H1 (cell line): ENCODE data around the gene TEX13B. TPM values are rescaled to one million over a fixed set of nuclear protein-coding genes. Genes with fewer than 3 reads are reported as not detected.

Experiments used
- CTCF ChIA-PET: fragments of 300-600 bp; sonication (Branson Sonifier 250); formaldehyde crosslinking; loops from one replicate; lab custom pipeline; 2021; ENCODE audit not compliant: partially characterized antibody; lab: Charles Lee
- POLR2A ChIA-PET: fragments of 300-600 bp; sonication (Branson Sonifier 250); formaldehyde crosslinking; loops from one replicate; lab custom pipeline; 2021; ENCODE audit warnings: inconsistent platforms; ENCODE audit not compliant: partially characterized antibody; lab: Charles Lee
- DNase-seq, 2 experiments: peaks; one replicate each; pipeline versions ENCODE4 v3.0.0 to v3.0.0-alpha.2; 2010 to 2022; ENCODE audit warnings: low spot score in 2 of 2, low read depth in 1 of 2, mixed read lengths in 1 of 2
- FAIRE-seq: peaks from 2 replicates; lab custom pipeline; 2011; peaks lifted over from hg19 to GRCh38; lab: Jason Lieb, UNC
- H2AFZ ChIP-seq: 2 replicates; pipeline ENCODE4 v1.8.1; 2012; ENCODE audit warnings: low read length, inconsistent platforms
- H2AK5ac ChIP-seq: 2 replicates; pipeline ENCODE4 v1.6.1; 2013; ENCODE audit warnings: low read depth, low read length
- H2BK120ac ChIP-seq: replicated peaks from 2 replicates; pipeline ENCODE3; 2013; ENCODE audit warnings: low read depth, low read length, inconsistent platforms
- H2BK12ac ChIP-seq: 2 replicates; pipeline ENCODE4 v1.6.1; 2013; ENCODE audit warnings: low read depth, low read length
- H2BK15ac ChIP-seq: 2 replicates; pipeline ENCODE4 v1.6.1; 2013; ENCODE audit warnings: low read length
- H2BK20ac ChIP-seq: 2 replicates; pipeline ENCODE4 v1.6.1; 2013; ENCODE audit warnings: low read length
- H2BK5ac ChIP-seq: 2 replicates; pipeline ENCODE4 v1.6.1; 2013; ENCODE audit warnings: low read depth, low read length
- H3K14ac ChIP-seq: 2 replicates; pipeline ENCODE4 v1.6.1; 2013; ENCODE audit warnings: inconsistent platforms; ENCODE audit not compliant: insufficient read length
- H3K18ac ChIP-seq: 2 replicates; pipeline ENCODE4 v1.6.1; 2013; ENCODE audit warnings: low read length; ENCODE audit errors: extremely low read depth
- H3K23ac ChIP-seq: 2 replicates; pipeline ENCODE4 v1.6.1; 2013; ENCODE audit warnings: inconsistent platforms; ENCODE audit not compliant: insufficient read length
- H3K23me2 ChIP-seq: 2 replicates; pipeline ENCODE4 v1.6.1; 2013; ENCODE audit warnings: low read depth, low read length
- H3K27ac ChIP-seq: 2 replicates; pipeline ENCODE4 v1.6.1; 2011; ENCODE audit warnings: low read depth, low read length, inconsistent platforms
- H3K27me3 ChIP-seq, 4 experiments: replicated peaks in 1 of 4; 1 replicate in 1 of 4; 2 replicates in 3 of 4; pipeline versions ENCODE4 v1.6.1 to v1.8.1; 2011 to 2013; ENCODE audit warnings: low read length in 3 of 4, mild to moderate bottlenecking in 3 of 4, inconsistent platforms in 2 of 4, mixed read lengths in 2 of 4, moderate library complexity in 1 of 4; ENCODE audit not compliant: control insufficient read depth in 3 of 4, insufficient read depth in 3 of 4; ENCODE audit errors: extremely low read depth in 1 of 4
- H3K36me3 ChIP-seq, 4 experiments: 2 replicates each; pipeline versions ENCODE4 v1.6.1 to v1.8.1; 2011 to 2013; ENCODE audit warnings: mild to moderate bottlenecking in 4 of 4, low read length in 3 of 4, moderate library complexity in 2 of 4, control low read depth in 1 of 4, inconsistent platforms in 1 of 4; ENCODE audit not compliant: insufficient read depth in 4 of 4, control insufficient read depth in 2 of 4
- H3K4ac ChIP-seq: replicated peaks from 2 replicates; pipeline ENCODE3; 2013; ENCODE audit warnings: low read length, low read depth, mixed read lengths, inconsistent platforms; ENCODE audit not compliant: insufficient read length
- H3K4me1 ChIP-seq, 4 experiments: replicated peaks in 1 of 4; 1 replicate in 1 of 4; 2 replicates in 3 of 4; pipeline versions ENCODE4 v1.6.1 to v1.8.1; 2011 to 2013; ENCODE audit warnings: low read length in 3 of 4, inconsistent platforms in 2 of 4, mixed read lengths in 1 of 4; ENCODE audit not compliant: insufficient read depth in 4 of 4, control insufficient read depth in 3 of 4
- H3K4me2 ChIP-seq, 2 experiments: 2 replicates each; pipeline versions ENCODE4 v1.6.1 to v1.8.1; 2011 to 2013; ENCODE audit warnings: low read depth in 2 of 2, low read length in 2 of 2, control low read depth in 1 of 2, inconsistent platforms in 1 of 2, mild to moderate bottlenecking in 1 of 2; ENCODE audit not compliant: insufficient read depth in 1 of 2
- H3K4me3 ChIP-seq, 4 experiments: fragments of 200-600, 300-600 bp in 1 of 4; sonication (generic), shearing (Covaris generic), sonication (Bioruptor Twin) in 1 of 4; 2 replicates each; pipeline versions ENCODE4 v1.5.1 to v1.8.1; 2011 to 2016; ENCODE audit warnings: low read length in 4 of 4, low read depth in 3 of 4, control low read depth in 2 of 4, inconsistent platforms in 2 of 4, mild to moderate bottlenecking in 2 of 4, mixed read lengths in 1 of 4, moderate library complexity in 1 of 4; ENCODE audit not compliant: insufficient read depth in 2 of 4; ENCODE audit errors: extremely low read depth in 1 of 4
- H3K56ac ChIP-seq: replicated peaks from 2 replicates; pipeline ENCODE3; 2013; ENCODE audit warnings: low read depth, mild to moderate bottlenecking, mixed read lengths, low read length, inconsistent platforms; ENCODE audit not compliant: insufficient read length
- H3K79me1 ChIP-seq: 2 replicates; pipeline ENCODE4 v1.6.1; 2013; ENCODE audit warnings: low read depth, low read length, control low read depth
- H3K79me2 ChIP-seq, 2 experiments: 2 replicates each; pipeline versions ENCODE4 v1.6.1 to v1.8.1; 2012 to 2013; ENCODE audit warnings: low read length in 2 of 2, mild to moderate bottlenecking in 2 of 2, inconsistent platforms in 1 of 2; ENCODE audit not compliant: insufficient read depth in 2 of 2, control insufficient read depth in 1 of 2
- H3K9ac ChIP-seq, 4 experiments: replicated peaks in 1 of 4; 1 replicate in 1 of 4; 2 replicates in 3 of 4; pipeline versions ENCODE4 v1.6.1 to v1.8.1; 2011 to 2013; ENCODE audit warnings: low read depth in 3 of 4, low read length in 3 of 4, control low read depth in 2 of 4, mild to moderate bottlenecking in 2 of 4, moderate library complexity in 2 of 4, inconsistent platforms in 1 of 4; ENCODE audit errors: extremely low read depth in 1 of 4
- H3K9me3 ChIP-seq, 2 experiments: 2 replicates each; pipeline versions ENCODE4 v1.6.1 to v1.8.1; 2012 to 2013; ENCODE audit warnings: mild to moderate bottlenecking in 2 of 2, moderate library complexity in 2 of 2, control low read depth in 1 of 2, inconsistent platforms in 1 of 2, low read depth in 1 of 2, low read length in 1 of 2, mixed read lengths in 1 of 2; ENCODE audit not compliant: insufficient read depth in 2 of 2
- H4K20me1 ChIP-seq, 2 experiments: replicated peaks in 1 of 2; 2 replicates each; pipeline versions ENCODE3 to v1.8.1; 2011 to 2013; ENCODE audit warnings: inconsistent platforms in 2 of 2, low read length in 2 of 2, mild to moderate bottlenecking in 1 of 2; ENCODE audit not compliant: insufficient read depth in 2 of 2, control insufficient read depth in 1 of 2
- H4K5ac ChIP-seq: 2 replicates; pipeline ENCODE4 v1.6.1; 2013; ENCODE audit warnings: low read length, low read depth, mixed read lengths, inconsistent platforms; ENCODE audit not compliant: insufficient read length
- H4K8ac ChIP-seq: 2 replicates; pipeline ENCODE4 v1.8.0; 2013; ENCODE audit warnings: mild to moderate bottlenecking, moderate library complexity, low read length, inconsistent platforms; ENCODE audit not compliant: insufficient read depth; ENCODE audit errors: extremely low read depth
- H4K91ac ChIP-seq: replicated peaks from 2 replicates; pipeline ENCODE3; 2013; ENCODE audit warnings: low read length, mixed read lengths, inconsistent platforms; ENCODE audit not compliant: insufficient read length
- ATF3 ChIP-seq: IDR thresholded peaks from 2 replicates; pipeline ENCODE4 v1.6.1; 2011; ENCODE audit warnings: low read depth, mild to moderate bottlenecking, low read length; ENCODE audit not compliant: insufficient read depth
- CBX5 ChIP-seq: fragments of 300-800, 300-1000 bp; sonication (generic); IDR thresholded peaks from 2 replicates; pipeline ENCODE4 v1.7.1; 2016; ENCODE audit warnings: antibody characterized with exemption, low read length, low read depth
- CTCF ChIP-seq, 3 experiments: IDR thresholded peaks; 1 replicate in 2 of 3; 2 replicates in 1 of 3; pipeline versions ENCODE4 v1.5.1 to v1.6.1; 2011; ENCODE audit warnings: low read length in 3 of 3, mild to moderate bottlenecking in 3 of 3, inconsistent platforms in 2 of 3, low read depth in 1 of 3, moderate library complexity in 1 of 3; ENCODE audit not compliant: insufficient read depth in 1 of 3; ENCODE audit errors: control extremely low read depth in 1 of 3
- HDAC2 ChIP-seq, 2 experiments: fragments of 300-600 bp in 1 of 2; sonication (generic) in 1 of 2; IDR thresholded peaks; 2 replicates each; pipeline ENCODE4 v1.6.1; 2011 to 2012; ENCODE audit warnings: low read depth in 2 of 2, low read length in 2 of 2, mild to moderate bottlenecking in 2 of 2, moderate library complexity in 2 of 2, borderline replicate concordance in 1 of 2, inconsistent platforms in 1 of 2
- KDM1A ChIP-seq: fragments of 200-600, 300-600 bp; sonication (generic); IDR thresholded peaks from 2 replicates; pipeline ENCODE4 v1.7.1; 2016; ENCODE audit warnings: mild to moderate bottlenecking, low read length, borderline replicate concordance
- NRF1 ChIP-seq: IDR thresholded peaks from 2 replicates; pipeline ENCODE4 v1.6.1; 2011; ENCODE audit warnings: mild to moderate bottlenecking, low read depth, low read length, improper control_type of control experiment
- POLR2A ChIP-seq, 2 experiments: IDR thresholded peaks; 1 replicate in 1 of 2; 2 replicates in 1 of 2; pipeline ENCODE4 v1.6.1; 2011; ENCODE audit warnings: low read depth in 2 of 2, low read length in 2 of 2, mild to moderate bottlenecking in 2 of 2; ENCODE audit errors: control extremely low read depth in 1 of 2
- TAF7 ChIP-seq: optimal IDR thresholded peaks from 2 replicates; pipeline ENCODE3; 2011; ENCODE audit warnings: low read depth, mild to moderate bottlenecking, inconsistent platforms, low read length, moderate library complexity, borderline replicate concordance
- ZNF274 ChIP-seq: IDR thresholded peaks from 2 replicates; pipeline ENCODE4 v1.7.0; 2012; ENCODE audit warnings: low read length, borderline replicate concordance; ENCODE audit errors: extremely low read depth
- WGBS, 2 experiments: shearing (Covaris generic) in 1 of 2; methylation state at CpG; one replicate each; pipeline versions ENCODE4 v1.1.6 to v1.1.7; 2013 to 2015; ENCODE audit warnings: low lambda C conversion rate in 2 of 2, mixed read lengths in 2 of 2, inconsistent platforms in 1 of 2, low coverage in 1 of 2, missing lambda C conversion rate in 1 of 2; ENCODE audit not compliant: insufficient replicate concordance in 2 of 2, insufficient coverage in 1 of 2, insufficient read length in 1 of 2; ENCODE audit errors: extremely low coverage in 1 of 2, missing lambda C conversion rate in 1 of 2; 5-methylcytosine and 5-hydroxymethylcytosine counted together
- polyA plus RNA-seq, 7 experiments: library from polyadenylated mRNA; depleted of rRNA in 3 of 7; stranded (reverse) in 5 of 7; unstranded in 2 of 7; fragments of >200 nt in 5 of 7; fragments of 200-250 nt in 2 of 7; gene quantifications; 1 replicate in 5 of 7; 2 replicates in 1 of 7; 4 replicates in 1 of 7; pipeline versions ENCODE4 v1.2.1 to v1.2.3, GENCODE V29; 2011 to 2013; ENCODE audit warnings: missing spikeins in 2 of 7, mixed read lengths in 2 of 7
- total RNA-seq: library from RNA; stranded (reverse); fragmentation: NEBNext Ultra II Directional; extraction: Animal tissue kit (Norgen Biotek cat#: 25700); gene quantifications from 2 replicates; pipeline ENCODE4 v1.2.1, GENCODE V29; 2021

Gene TEX13B
- total and polyA plus RNA-seq, 2 of the 8 experiments (the other 6 are each of a cell fraction or from before 2014, with no cell fraction given), result 0.06 to 0.32 TPM

- no peak overlapping the region for H3K23ac ChIP-seq
- POLR2A ChIA-PET, result no interaction called here
- TF ChIP-seq ATF3, result no peak
- no peak for TF ChIP-seq NRF1
- TF ChIP-seq KDM1A, result no peak
- no peak for TF ChIP-seq CBX5
- no peak for TF ChIP-seq HDAC2 (IDR thresholded peaks at IDR 0.05; ENCODE audit: borderline replicate concordance in 1 of 2, low read depth in 2 of 2, low read length in 2 of 2)
- TF ChIP-seq CTCF (IDR thresholded peaks at IDR 0.05; ENCODE audit: control extremely low read depth in 1 of 3, insufficient read depth in 1 of 3, low read depth in 1 of 3, low read length in 3 of 3), result no peak
- no peak for TF ChIP-seq POLR2A (IDR thresholded peaks at IDR 0.05; ENCODE audit: control extremely low read depth in 1 of 2, low read depth in 2 of 2, low read length in 2 of 2)
- TF ChIP-seq TAF7, result no peak
- TF ChIP-seq ZNF274, result no peak
Measured at GRCh38 chrX:108018656-108019381, 36.6 kb upstream of the TEX13B start.

More at GRCh38 chrX:108018656-108019381, 36.6 kb upstream of the TEX13B start:
- Histone ChIP-seq H3K23me2 (no peaks in the 10 kb centered on the region), H3K79me1 (no peaks in the 10 kb centered on the region), H3K4me1 (no peaks in the 10 kb centered on the region), H2AFZ (no peak overlapping the region), H3K9ac (no peak overlapping the region), H4K5ac (no peak overlapping the region), H2BK15ac (no peak overlapping the region), H3K36me3 (no peaks in the 10 kb centered on the region), H3K18ac (no peak overlapping the region), H3K4me3 (no peak overlapping the region), H2BK120ac (no peak overlapping the region), H3K56ac (no peak overlapping the region), H2AK5ac (no peak overlapping the region), H4K8ac (no peak overlapping the region), H4K91ac (no peak overlapping the region), H2BK5ac (no peak overlapping the region), H3K9me3 (no peaks in the 10 kb centered on the region), H2BK20ac (no peak overlapping the region), H4K20me1 (no peaks in the 10 kb centered on the region), H3K4ac (no peak overlapping the region), H2BK12ac (no peak overlapping the region), H3K4me2 (no peak overlapping the region), H3K27ac (no peak overlapping the region), H3K14ac (no peak overlapping the region), H3K27me3 (no peaks in the 10 kb centered on the region), H3K79me2 (no peaks in the 10 kb centered on the region)
- DNase-seq (no peak), FAIRE-seq (no peak)
- 84% methylated on average over 3 of the region's 4 CpGs; no CpG with 5 or more reads in 1 of the 2 experiments for WGBS, 2 experiments
- CTCF ChIA-PET, result interaction anchor here (0.6 to 1.4 kb wide), 2 partner anchors 10 to 52 kb away, joined by 5 read pairs; no protein-coding TSS in a partner anchor
